HL-60 (cell line): ENCODE results near the gene FBXW4. TPM values are rescaled to one million over a fixed set of nuclear protein-coding genes. Genes with fewer than 3 reads are reported as not detected.

Experiments used
- DNase-seq, 2 experiments: peaks; one replicate each; pipeline ENCODE4 v3.0.0-alpha.2; 2010 to 2020; ENCODE audit warnings: low read depth in 1 of 2, low spot score in 1 of 2
- H3K27ac ChIP-seq: fragments of 250-450 bp; sonication (Bioruptor Pico); replicated peaks from 2 replicates; pipeline ENCODE4 v1.5.1; 2020; ENCODE audit warnings: mild to moderate bottlenecking, moderate library complexity
- H3K27me3 ChIP-seq: fragments of 250-450 bp; sonication (Bioruptor Pico); 2 replicates; pipeline ENCODE4 v1.5.1; 2021; ENCODE audit warnings: mild to moderate bottlenecking, moderate library complexity; ENCODE audit not compliant: insufficient read depth, poor library complexity, severe bottlenecking
- H3K4me3 ChIP-seq: replicated peaks from 2 replicates; pipeline ENCODE4 v1.5.1; 2011; ENCODE audit warnings: mild to moderate bottlenecking, control low read depth, low read length; ENCODE audit not compliant: insufficient read depth
- CTCF ChIP-seq: IDR thresholded peaks from one replicate; pipeline ENCODE4 v1.5.1; 2011; ENCODE audit warnings: low read length, control low read depth, inconsistent platforms; ENCODE audit not compliant: insufficient read depth
- GABPA ChIP-seq: IDR thresholded peaks from 2 replicates; pipeline ENCODE4 v1.6.1; 2012; ENCODE audit warnings: low read depth
- POLR2AphosphoS5 ChIP-seq: IDR thresholded peaks from 2 replicates; pipeline ENCODE4 v1.6.1; 2012; ENCODE audit warnings: low read depth
- SPI1 ChIP-seq: IDR thresholded peaks from 2 replicates; pipeline ENCODE4 v1.6.1; 2012; ENCODE audit warnings: low read depth, mild to moderate bottlenecking, borderline replicate concordance
- microRNA-seq: library from miRNA; unstranded; fragments of <30 nt; microRNA quantifications from one replicate; pipeline ENCODE4, GENCODE V29; 2018
- TF ChIP-seq, protein P1 (sequence below): IDR thresholded peaks from 2 replicates; pipeline ENCODE4 v1.6.1; 2012; ENCODE audit warnings: low read depth; ENCODE audit not compliant: insufficient replicate concordance

Gene FBXW4

GRCh38 chr10:101563007-101563406 is 132.0 kb downstream of the FBXW4 start:
- no peak for DNase-seq
- Histone ChIP-seq H3K4me3 (no peak overlapping the region), H3K27me3 (peaks cover 18% of the 10 kb centered on the region)

DNA sequence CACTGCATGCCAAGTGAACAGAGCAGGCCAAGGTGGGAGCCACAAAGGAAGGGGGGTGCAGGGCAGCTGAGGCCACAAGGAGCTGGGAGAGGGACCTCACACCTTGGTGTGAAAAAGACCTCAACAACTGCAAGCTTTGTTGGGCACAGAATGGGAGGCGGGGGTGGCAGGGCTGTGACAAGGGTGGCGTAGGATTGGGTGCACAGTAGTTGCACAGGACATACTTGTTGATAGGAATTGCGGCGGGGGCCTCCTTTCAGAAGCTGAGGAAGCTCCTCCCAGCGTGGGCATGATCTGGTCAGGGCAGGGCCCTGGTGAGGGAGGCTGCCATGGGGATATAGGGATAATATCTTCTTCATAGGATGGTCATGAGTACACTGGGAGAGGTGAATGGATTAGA is 132.7 kb downstream of the FBXW4 start:
- DNase-seq = no peak
- Histone ChIP-seq H3K4me3 (no peak overlapping the region), H3K27ac (no peak overlapping the region), H3K27me3 (peaks cover 15% of the 10 kb centered on the region)
- TF ChIP-seq CTCF = no peak

More at GRCh38 chr10:101563007-101563406, 132.0 kb downstream of the FBXW4 start:
- TF ChIP-seq SPI1 = no peak
- no peak for TF ChIP-seq CTCF
- TF ChIP-seq POLR2AphosphoS5 = no peak
- TF ChIP-seq, protein P1, sequence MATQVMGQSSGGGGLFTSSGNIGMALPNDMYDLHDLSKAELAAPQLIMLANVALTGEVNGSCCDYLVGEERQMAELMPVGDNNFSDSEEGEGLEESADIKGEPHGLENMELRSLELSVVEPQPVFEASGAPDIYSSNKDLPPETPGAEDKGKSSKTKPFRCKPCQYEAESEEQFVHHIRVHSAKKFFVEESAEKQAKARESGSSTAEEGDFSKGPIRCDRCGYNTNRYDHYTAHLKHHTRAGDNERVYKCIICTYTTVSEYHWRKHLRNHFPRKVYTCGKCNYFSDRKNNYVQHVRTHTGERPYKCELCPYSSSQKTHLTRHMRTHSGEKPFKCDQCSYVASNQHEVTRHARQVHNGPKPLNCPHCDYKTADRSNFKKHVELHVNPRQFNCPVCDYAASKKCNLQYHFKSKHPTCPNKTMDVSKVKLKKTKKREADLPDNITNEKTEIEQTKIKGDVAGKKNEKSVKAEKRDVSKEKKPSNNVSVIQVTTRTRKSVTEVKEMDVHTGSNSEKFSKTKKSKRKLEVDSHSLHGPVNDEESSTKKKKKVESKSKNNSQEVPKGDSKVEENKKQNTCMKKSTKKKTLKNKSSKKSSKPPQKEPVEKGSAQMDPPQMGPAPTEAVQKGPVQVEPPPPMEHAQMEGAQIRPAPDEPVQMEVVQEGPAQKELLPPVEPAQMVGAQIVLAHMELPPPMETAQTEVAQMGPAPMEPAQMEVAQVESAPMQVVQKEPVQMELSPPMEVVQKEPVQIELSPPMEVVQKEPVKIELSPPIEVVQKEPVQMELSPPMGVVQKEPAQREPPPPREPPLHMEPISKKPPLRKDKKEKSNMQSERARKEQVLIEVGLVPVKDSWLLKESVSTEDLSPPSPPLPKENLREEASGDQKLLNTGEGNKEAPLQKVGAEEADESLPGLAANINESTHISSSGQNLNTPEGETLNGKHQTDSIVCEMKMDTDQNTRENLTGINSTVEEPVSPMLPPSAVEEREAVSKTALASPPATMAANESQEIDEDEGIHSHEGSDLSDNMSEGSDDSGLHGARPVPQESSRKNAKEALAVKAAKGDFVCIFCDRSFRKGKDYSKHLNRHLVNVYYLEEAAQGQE = no peak
- no peak for TF ChIP-seq GABPA
- H3K27ac ChIP-seq = no peak overlapping the region

DNA sequence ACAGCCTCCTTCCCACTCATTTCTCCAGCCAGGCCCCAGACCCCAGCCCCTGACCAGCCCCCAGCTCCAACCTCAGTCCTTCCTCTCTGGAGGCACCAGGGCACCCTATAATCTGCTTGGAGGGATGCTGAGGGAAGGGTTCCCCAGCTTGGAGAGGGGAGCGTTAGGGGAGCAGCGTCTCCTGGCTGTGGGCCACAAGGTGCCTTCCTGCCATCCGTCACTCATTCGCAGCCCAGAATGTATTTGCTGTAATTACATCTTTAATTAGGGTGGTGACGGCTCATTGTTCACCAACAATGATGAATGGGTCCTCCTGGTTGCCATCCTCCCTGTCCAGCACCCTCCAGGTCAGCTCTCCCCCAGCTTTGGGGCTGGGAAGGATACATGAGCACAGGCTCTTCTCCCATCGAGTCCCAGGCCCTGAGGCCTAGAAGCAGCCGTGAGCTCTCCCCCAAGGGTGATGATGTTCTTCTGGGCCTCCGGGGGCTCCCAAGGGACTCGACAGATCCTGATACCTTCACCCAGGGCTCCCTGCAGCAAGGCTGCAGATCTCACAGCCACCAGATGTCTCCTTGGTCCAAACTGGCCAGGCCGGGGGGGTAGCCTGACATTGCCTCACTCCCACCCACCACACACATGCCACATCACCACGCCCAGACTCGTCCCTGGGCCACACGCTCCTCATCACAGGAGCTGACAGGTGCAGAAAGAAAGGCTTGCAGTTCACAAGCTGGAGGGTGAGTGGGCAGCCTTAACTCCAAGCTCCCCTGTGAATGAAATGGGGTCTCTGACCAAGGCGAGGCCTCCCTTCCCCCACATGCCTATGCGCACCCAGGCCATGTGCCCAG is 133.7 kb downstream of the FBXW4 start:
- no peak overlapping the region for H3K4me3 ChIP-seq
- peaks cover 9% of the 10 kb centered on the region for H3K27me3 ChIP-seq
- H3K27ac ChIP-seq = no peak overlapping the region
- no peak for DNase-seq
- TF ChIP-seq POLR2AphosphoS5 = no peak
- no peak for TF ChIP-seq CTCF
- TF ChIP-seq GABPA = no peak

Small RNAs within 50 kb of the gene (microRNA-seq; reads per million reads assigned to microRNA genes)
- gene MIR3158-1 (not detected), gene MIR3158-2 (not detected)
